Measurements from ENCODE around the gene SLC46A2.

The SLC46A2 gene

DNA sequence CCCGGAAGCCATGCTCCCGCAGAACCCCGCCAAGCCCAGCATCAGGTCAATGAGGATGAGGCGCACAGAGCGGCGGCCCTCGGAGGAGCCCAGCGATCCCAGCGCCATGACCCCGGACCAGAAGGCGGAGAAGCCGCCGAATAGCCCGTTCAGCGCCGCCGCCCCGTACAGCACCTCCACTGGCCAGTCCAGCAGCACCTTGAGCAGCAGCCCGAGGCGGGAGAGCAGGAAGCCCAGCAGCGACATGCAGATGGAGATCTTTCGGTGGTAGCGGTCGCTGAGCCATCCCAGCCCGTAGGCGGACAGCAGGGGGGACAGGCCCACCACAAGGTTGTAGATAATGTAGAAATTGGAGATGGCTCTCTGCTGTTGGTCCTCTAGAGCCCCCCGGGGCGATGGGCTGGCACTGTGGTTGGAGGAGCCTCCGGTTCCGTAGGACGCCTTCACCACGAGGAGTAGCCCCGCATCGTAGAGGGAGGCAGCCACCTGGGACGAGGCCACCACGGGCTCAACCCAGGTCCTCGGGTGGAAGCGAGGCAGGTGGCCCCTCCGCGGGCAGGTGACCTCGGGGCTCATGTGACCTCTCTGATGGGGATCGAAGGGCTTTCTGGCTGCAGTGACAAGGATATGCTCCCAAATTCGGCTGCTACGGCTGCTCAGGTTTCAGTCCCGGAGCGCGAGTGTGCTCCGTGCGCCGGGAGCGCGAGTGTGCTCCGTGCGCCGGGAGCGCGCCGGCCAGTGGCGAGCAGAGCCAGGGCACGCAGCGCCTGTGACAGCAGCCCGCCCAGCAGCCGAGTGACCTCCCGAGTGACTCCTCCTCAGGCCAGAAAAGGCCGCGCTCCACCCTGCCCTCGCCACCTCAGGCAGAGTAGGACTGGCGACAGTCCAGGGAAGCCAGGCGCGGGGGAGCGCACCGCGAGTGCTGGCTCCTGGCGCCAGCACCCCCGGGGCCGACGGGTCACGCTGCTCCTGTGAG is at the start of gene SLC46A2:
TSS of gene SLC46A2 (minus strand) at position 771 of the 976 bp plus-strand sequence. CDS start at position 576, 195 bp downstream.
- peaks cover 0 to 15% (median 12%) of the 10 kb centered on the region in 4 donors for H3K4me1 ChIP-seq
- H3K27me3 ChIP-seq = peaks cover 0 to 17% of the 10 kb centered on the region in 2 donors
- no peak for DNase-seq
- H3K27ac ChIP-seq = no peak within 1 kb of the TSS
- H3K36me3 ChIP-seq = no peaks in the 10 kb centered on the region
- H3K4me3 ChIP-seq = peak within 1 kb of the TSS; percentile 34 to 45
- TF ChIP-seq, protein P1, sequence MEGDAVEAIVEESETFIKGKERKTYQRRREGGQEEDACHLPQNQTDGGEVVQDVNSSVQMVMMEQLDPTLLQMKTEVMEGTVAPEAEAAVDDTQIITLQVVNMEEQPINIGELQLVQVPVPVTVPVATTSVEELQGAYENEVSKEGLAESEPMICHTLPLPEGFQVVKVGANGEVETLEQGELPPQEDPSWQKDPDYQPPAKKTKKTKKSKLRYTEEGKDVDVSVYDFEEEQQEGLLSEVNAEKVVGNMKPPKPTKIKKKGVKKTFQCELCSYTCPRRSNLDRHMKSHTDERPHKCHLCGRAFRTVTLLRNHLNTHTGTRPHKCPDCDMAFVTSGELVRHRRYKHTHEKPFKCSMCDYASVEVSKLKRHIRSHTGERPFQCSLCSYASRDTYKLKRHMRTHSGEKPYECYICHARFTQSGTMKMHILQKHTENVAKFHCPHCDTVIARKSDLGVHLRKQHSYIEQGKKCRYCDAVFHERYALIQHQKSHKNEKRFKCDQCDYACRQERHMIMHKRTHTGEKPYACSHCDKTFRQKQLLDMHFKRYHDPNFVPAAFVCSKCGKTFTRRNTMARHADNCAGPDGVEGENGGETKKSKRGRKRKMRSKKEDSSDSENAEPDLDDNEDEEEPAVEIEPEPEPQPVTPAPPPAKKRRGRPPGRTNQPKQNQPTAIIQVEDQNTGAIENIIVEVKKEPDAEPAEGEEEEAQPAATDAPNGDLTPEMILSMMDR (IDR thresholded peaks at IDR 0.05) = no peak
- intact Hi-C loops (cut with DNase I; ENCODE audit: low total_unique reads) = no loop called here
- no peaks in the 10 kb centered on the region for H3K9me3 ChIP-seq

- TF ChIP-seq, protein P1 (IDR thresholded peaks at IDR 0.05) = no peak
- Histone ChIP-seq H3K9me3 (no peaks in the 10 kb centered on the region), H3K27me3 (peaks cover 0 to 7% of the 10 kb centered on the region in 2 donors), H3K4me3 (no peak overlapping the region), H3K27ac (no peak overlapping the region), H3K36me3 (no peaks in the 10 kb centered on the region), H3K4me1 (no peaks in the 10 kb centered on the region)
- intact Hi-C loops (cut with DNase I; ENCODE audit: low total_unique reads) = loop anchor here (10.0 kb wide), 1 partner anchor 155 kb away; no protein-coding TSS in a partner anchor
- no peak for DNase-seq
Measured at GRCh38 chr9:112939418-112939817, 48.7 kb upstream of the SLC46A2 start.

DNA sequence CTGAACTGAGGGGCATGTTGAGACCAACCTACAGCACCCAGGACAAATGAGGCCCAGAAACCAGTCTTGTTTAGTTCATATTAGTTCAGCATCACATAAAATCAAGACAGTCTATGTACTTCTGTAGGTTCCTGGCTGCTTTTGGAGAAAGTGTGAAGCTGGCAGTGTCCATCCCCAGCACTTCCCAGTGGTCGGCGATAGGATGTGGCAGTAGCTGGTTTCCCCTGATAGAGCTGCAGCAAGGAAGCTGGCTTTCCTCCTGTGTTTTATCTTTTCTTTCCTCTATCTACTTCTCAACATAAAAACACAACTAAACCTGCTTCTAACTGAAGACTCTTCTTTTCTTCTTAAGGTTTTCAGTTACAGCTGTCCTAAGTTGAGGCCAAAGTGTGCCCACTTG is 43.0 kb upstream of the SLC46A2 start:
- Histone ChIP-seq H3K4me1 (peaks cover 0 to 14% (median 0%) of the 10 kb centered on the region in 4 donors), H3K27me3 (peaks cover 0 to 7% of the 10 kb centered on the region in 2 donors), H3K27ac (no peak overlapping the region), H3K4me3 (no peak overlapping the region), H3K9me3 (no peaks in the 10 kb centered on the region), H3K36me3 (no peaks in the 10 kb centered on the region)
- TF ChIP-seq, protein P1 (IDR thresholded peaks at IDR 0.05) = no peak
- intact Hi-C loops (cut with DNase I; ENCODE audit: low total_unique reads) = loop anchor here (10.0 kb wide), 1 partner anchor 161 kb away; no protein-coding TSS in a partner anchor
- no peak for DNase-seq

DNA sequence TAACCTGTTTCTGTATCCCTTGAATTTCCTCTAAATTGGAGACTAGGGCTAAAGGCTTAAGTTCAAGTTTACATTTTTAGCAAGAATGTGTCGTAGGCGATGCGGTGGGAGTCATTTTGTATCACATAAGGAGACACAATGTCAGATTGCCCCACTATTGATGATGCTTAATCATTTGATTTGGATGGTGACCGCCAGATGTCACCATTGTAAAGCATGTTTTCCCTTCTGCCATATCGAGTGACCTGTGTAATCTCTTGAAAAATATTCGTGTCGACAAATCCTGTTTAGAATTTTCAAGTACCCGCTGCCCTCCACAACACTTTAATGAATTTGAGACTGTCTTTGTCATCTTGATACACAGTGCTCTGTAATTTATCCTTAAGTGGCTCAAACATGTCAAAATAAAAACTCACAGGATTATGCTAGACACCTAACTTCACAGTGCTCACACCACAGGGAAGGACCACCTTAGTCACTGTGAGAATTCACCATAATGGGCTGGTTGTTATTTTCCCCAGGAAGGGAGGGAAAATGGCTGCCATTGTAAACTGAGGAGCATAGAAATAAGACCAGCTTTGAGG is 34.5 kb upstream of the SLC46A2 start:
- Histone ChIP-seq H3K4me3 (no peak overlapping the region), H3K4me1 (no peaks in the 10 kb centered on the region), H3K9me3 (no peaks in the 10 kb centered on the region), H3K27me3 (peaks cover 0 to 7% of the 10 kb centered on the region in 2 donors), H3K27ac (no peak overlapping the region), H3K36me3 (no peaks in the 10 kb centered on the region)
- no peak for DNase-seq
- TF ChIP-seq, protein P1 (IDR thresholded peaks at IDR 0.05) = peak; percentile 39 to 58
- intact Hi-C loops (cut with DNase I; ENCODE audit: low total_unique reads) = no loop called here

DNA sequence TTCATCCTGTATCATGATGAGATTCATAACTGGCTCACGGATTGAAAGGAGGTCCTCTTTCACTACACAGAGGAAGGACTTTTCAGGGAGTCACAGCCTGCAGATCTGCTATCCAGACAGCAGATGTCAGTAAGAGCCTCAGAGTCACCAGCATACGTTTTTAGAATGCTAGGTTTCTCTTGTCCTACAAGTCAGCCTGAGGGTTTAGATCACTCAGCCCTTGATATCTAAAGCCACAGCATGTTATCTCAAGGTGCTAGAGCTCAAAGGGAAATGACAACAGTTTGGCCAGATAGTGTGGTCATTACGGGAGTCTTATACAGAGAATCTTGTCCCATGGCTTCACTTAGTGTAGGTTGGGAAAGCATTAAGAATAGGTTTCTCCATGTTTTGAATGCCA is 30.9 kb upstream of the SLC46A2 start:
- Histone ChIP-seq H3K27ac (no peak overlapping the region), H3K9me3 (no peaks in the 10 kb centered on the region), H3K27me3 (no peaks in the 10 kb centered on the region), H3K4me1 (no peaks in the 10 kb centered on the region), H3K36me3 (no peaks in the 10 kb centered on the region), H3K4me3 (no peak overlapping the region)
- intact Hi-C loops (cut with DNase I; ENCODE audit: low total_unique reads) = no loop called here
- DNase-seq = no peak
- TF ChIP-seq, protein P1 (IDR thresholded peaks at IDR 0.05) = peak; percentile 37 to 43

Data from tibial artery (tissue), 4 donors.